ENCODE data around the gene ZNF214. TPM values are rescaled to one million over a fixed set of nuclear protein-coding genes. Genes with fewer than 3 reads are reported as not detected.

ZNF214 gene
- polyA plus RNA-seq, 3 donors: not detected

DNA sequence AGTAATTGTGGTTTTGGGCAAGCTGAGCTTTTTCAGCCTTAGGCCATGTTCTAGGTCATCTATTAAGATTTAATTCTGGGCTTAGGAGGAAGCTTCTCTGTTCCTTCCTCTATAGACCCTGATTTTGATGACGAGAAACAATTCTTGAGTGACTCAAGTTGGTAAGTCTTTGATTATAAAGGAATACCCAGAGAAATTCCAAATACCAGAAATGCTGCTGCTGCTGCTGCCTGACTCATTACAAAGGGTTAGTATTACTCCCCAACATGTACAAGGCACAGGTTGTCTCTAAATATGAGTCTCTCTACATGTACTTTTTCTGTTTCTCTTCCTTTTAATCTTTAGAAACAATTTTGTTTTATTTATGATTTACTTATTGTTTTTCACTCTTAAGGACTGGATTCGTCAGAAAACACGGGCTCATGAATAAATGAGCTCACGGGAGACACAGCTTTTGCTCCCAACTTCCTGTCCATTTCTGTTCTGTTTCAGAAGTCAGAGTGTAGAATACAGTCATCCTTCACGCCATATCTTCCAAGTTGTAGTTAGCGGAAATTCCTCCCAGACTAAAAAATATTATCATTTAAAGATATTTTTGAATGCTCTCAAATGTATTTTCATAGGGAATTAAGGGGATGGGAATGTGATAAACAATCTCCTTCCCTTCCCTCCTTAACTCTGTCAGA lies 36.8 kb upstream of the ZNF214 start:
- H3K4me3 ChIP-seq (replicated peaks in 1 of 3; ENCODE audit: low read depth in 2 of 3, low read length in 3 of 3): no peak overlapping the region
- H3K27ac ChIP-seq (ENCODE audit: low read depth in 1 of 2, low read length in 2 of 2): no peak overlapping the region
- H3K36me3 ChIP-seq (replicated peaks in 1 of 2; ENCODE audit: control insufficient read depth in 1 of 2, insufficient read depth in 2 of 2, low read length in 2 of 2): no peaks in the 10 kb centered on the region
- no peaks in the 10 kb centered on the region for H4K20me1 ChIP-seq (ENCODE audit: insufficient read depth, low read length)
- H3K4me2 ChIP-seq (replicated peaks; ENCODE audit: extremely low read depth, low read length, poor library complexity, severe bottlenecking): no peak overlapping the region
- H2AFZ ChIP-seq (ENCODE audit: insufficient read depth, low read depth, low read length, poor library complexity, severe bottlenecking): no peak overlapping the region
- WGBS (ENCODE audit: insufficient coverage): no CpG with 5 or more reads among the region's 6 CpGs
- no peaks in the 10 kb centered on the region for H3K9me3 ChIP-seq (replicated peaks in 1 of 2; ENCODE audit: control insufficient read depth in 1 of 2, insufficient read depth in 1 of 2, low read length in 2 of 2)
- Mint-ChIP-seq H3K9me3 (no peaks in the 10 kb centered on the region), H3K36me3 (no peaks in the 10 kb centered on the region), H3K4me1 (no peaks in the 10 kb centered on the region), H3K27ac (no peak overlapping the region), H3K27me3 (ENCODE audit: low read depth in 3 of 3) (peaks cover 0 to 1% (median 0%) of the 10 kb centered on the region in 3 donors), H3K4me3 (no peak overlapping the region)
- TF ChIP-seq, protein P1, sequence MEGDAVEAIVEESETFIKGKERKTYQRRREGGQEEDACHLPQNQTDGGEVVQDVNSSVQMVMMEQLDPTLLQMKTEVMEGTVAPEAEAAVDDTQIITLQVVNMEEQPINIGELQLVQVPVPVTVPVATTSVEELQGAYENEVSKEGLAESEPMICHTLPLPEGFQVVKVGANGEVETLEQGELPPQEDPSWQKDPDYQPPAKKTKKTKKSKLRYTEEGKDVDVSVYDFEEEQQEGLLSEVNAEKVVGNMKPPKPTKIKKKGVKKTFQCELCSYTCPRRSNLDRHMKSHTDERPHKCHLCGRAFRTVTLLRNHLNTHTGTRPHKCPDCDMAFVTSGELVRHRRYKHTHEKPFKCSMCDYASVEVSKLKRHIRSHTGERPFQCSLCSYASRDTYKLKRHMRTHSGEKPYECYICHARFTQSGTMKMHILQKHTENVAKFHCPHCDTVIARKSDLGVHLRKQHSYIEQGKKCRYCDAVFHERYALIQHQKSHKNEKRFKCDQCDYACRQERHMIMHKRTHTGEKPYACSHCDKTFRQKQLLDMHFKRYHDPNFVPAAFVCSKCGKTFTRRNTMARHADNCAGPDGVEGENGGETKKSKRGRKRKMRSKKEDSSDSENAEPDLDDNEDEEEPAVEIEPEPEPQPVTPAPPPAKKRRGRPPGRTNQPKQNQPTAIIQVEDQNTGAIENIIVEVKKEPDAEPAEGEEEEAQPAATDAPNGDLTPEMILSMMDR (IDR thresholded peaks at IDR 0.05): no peak
- H3K9ac ChIP-seq (ENCODE audit: insufficient read depth, low read length, poor library complexity, severe bottlenecking): no peak overlapping the region
- no peaks in the 10 kb centered on the region for H3K27me3 ChIP-seq (ENCODE audit: control insufficient read depth in 2 of 2, insufficient read depth in 2 of 2, low read length in 2 of 2)
- no peaks in the 10 kb centered on the region for H3K79me2 ChIP-seq (ENCODE audit: insufficient read depth, low read length)
- DNase-seq: no peak
- intact Hi-C loops (cut with micrococcal nuclease): no loop called here
- H3K4me1 ChIP-seq (ENCODE audit: control insufficient read depth in 1 of 2, insufficient read depth in 2 of 2, low read length in 2 of 2): no peaks in the 10 kb centered on the region

DNA sequence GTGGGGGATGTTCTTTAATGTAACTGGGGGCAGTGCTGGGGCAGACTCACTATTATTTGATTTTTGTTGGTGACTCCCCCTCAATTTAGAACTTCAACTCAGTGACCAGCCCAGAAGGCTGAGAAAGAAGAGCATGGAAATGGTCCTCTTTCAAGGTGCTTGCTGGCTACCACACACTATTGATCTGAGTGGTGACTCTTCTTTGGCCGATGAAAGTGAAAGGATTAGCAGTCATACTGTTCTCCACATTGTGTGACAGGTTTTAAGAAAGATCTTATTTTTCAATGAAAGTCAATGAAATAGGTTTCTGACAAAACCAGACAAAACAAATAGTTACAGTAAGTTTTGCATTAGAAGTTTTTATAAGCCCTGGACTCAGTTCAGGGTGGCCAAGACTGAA lies 30.0 kb upstream of the ZNF214 start:
- Histone ChIP-seq H2AFZ (ENCODE audit: insufficient read depth, low read depth, low read length, poor library complexity, severe bottlenecking) (no peak overlapping the region), H3K9me3 (replicated peaks in 1 of 2; ENCODE audit: control insufficient read depth in 1 of 2, insufficient read depth in 1 of 2, low read length in 2 of 2) (no peaks in the 10 kb centered on the region), H3K9ac (ENCODE audit: insufficient read depth, low read length, poor library complexity, severe bottlenecking) (no peak overlapping the region), H3K79me2 (ENCODE audit: insufficient read depth, low read length) (no peaks in the 10 kb centered on the region), H3K27ac (ENCODE audit: low read depth in 1 of 2, low read length in 2 of 2) (no peak overlapping the region), H3K4me3 (replicated peaks in 1 of 3; ENCODE audit: low read depth in 2 of 3, low read length in 3 of 3) (no peak overlapping the region), H3K27me3 (ENCODE audit: control insufficient read depth in 2 of 2, insufficient read depth in 2 of 2, low read length in 2 of 2) (no peaks in the 10 kb centered on the region), H4K20me1 (ENCODE audit: insufficient read depth, low read length) (no peaks in the 10 kb centered on the region), H3K4me1 (ENCODE audit: control insufficient read depth in 1 of 2, insufficient read depth in 2 of 2, low read length in 2 of 2) (no peaks in the 10 kb centered on the region), H3K36me3 (replicated peaks in 1 of 2; ENCODE audit: control insufficient read depth in 1 of 2, insufficient read depth in 2 of 2, low read length in 2 of 2) (no peaks in the 10 kb centered on the region), H3K4me2 (replicated peaks; ENCODE audit: extremely low read depth, low read length, poor library complexity, severe bottlenecking) (no peak overlapping the region)
- Mint-ChIP-seq H3K9me3 (peaks cover 0 to 3% (median 0%) of the 10 kb centered on the region in 7 donors), H3K4me3 (no peak overlapping the region), H3K36me3 (no peaks in the 10 kb centered on the region), H3K27ac (no peak overlapping the region), H3K27me3 (ENCODE audit: low read depth in 3 of 3) (peaks cover 0 to 1% (median 0%) of the 10 kb centered on the region in 3 donors), H3K4me1 (no peaks in the 10 kb centered on the region)
- no peak for DNase-seq
- TF ChIP-seq, protein P1 (IDR thresholded peaks at IDR 0.05): no peak
- WGBS (ENCODE audit: insufficient coverage): no CpG with 5 or more reads among the region's 1 CpG
- intact Hi-C loops (cut with micrococcal nuclease): no loop called here
